ENCODE measurements around the gene GAREM1. TPM values are rescaled to one million over a fixed set of nuclear protein-coding genes. Genes with fewer than 3 reads are reported as not detected.

Gene GAREM1
- total and polyA plus RNA-seq, 4 donors, result 3.0 to 13.7 (median 8.5) TPM

DNA sequence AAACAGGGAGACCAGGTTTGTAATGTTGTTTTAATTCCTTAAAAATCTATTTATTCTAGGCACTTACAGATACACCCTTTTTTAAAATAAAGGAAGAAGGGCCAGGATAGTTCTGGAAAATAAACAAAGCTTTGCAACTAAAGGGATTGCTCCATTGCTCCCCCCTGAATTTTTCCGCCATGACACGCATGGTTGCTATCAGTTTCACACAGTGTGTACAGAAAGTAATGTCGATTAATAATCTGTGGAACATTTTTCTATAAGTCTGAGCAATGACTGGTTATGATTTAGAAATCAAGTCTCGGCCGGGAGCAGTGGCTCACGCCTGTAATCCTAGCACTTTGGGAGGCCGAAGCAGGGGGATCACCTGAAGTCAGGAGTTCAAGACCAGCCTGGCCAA is 90.8 kb downstream of the GAREM1 start:
- TF ChIP-seq, protein P1, sequence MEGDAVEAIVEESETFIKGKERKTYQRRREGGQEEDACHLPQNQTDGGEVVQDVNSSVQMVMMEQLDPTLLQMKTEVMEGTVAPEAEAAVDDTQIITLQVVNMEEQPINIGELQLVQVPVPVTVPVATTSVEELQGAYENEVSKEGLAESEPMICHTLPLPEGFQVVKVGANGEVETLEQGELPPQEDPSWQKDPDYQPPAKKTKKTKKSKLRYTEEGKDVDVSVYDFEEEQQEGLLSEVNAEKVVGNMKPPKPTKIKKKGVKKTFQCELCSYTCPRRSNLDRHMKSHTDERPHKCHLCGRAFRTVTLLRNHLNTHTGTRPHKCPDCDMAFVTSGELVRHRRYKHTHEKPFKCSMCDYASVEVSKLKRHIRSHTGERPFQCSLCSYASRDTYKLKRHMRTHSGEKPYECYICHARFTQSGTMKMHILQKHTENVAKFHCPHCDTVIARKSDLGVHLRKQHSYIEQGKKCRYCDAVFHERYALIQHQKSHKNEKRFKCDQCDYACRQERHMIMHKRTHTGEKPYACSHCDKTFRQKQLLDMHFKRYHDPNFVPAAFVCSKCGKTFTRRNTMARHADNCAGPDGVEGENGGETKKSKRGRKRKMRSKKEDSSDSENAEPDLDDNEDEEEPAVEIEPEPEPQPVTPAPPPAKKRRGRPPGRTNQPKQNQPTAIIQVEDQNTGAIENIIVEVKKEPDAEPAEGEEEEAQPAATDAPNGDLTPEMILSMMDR (IDR thresholded peaks at IDR 0.05; ENCODE audit: control extremely low read depth, extremely low read depth), result no peak
- Histone ChIP-seq H3K9me3 (ENCODE audit: control insufficient read depth in 4 of 4, insufficient read depth in 3 of 4, low read length in 3 of 4) (no peaks in the 10 kb centered on the region), H3K27ac (ENCODE audit: low read depth in 1 of 2, low read length in 1 of 2) (peak overlapping the region in 1 of 2 donors; percentile 27), H3K9ac (ENCODE audit: insufficient read depth in 1 of 2, low read length in 2 of 2) (no peak overlapping the region), H3K4me1 (ENCODE audit: control insufficient read depth in 5 of 5, insufficient read depth in 5 of 5, low read length in 5 of 5) (peaks cover 0 to 16% (median 0%) of the 10 kb centered on the region in 5 donors), H3K4me3 (no peak overlapping the region), H3K36me3 (ENCODE audit: control insufficient read depth in 4 of 4, insufficient read depth in 4 of 4, low read length in 4 of 4) (no peaks in the 10 kb centered on the region), H3K27me3 (ENCODE audit: control insufficient read depth in 3 of 3, insufficient read depth in 3 of 3, low read length in 2 of 3) (no peaks in the 10 kb centered on the region)
- 93 to 97% methylated on average over 7 of the region's 7 CpGs for whole genome bisulfite sequencing, 2 donors
- DNase-seq, result no peak
- no peak for ATAC-seq (ENCODE audit: insufficient read depth, low FRiP score)

DNA sequence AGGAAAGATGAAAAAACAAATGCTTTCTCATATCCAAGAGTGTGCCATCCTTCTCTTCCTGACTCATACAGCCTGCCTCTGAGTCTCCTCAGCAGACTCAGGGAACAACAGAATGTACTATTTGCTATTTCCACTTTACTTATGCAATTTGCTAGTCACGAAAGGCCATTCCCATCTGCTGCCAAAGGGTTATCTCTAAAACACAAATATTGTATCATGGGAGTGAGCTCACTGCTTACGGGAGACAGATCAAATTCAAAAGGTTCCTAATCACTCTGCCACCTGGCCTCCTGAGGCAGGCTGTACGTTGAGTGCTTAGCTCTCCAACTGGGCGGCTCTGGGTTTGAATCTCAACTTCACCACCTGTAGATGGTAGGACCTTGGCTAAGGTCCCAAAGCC is 92.0 kb downstream of the GAREM1 start:
- no peak for DNase-seq
- ATAC-seq (ENCODE audit: insufficient read depth, low FRiP score), result no peak
- Histone ChIP-seq H3K9ac (ENCODE audit: insufficient read depth in 1 of 2, low read length in 2 of 2) (no peak overlapping the region), H3K27me3 (ENCODE audit: control insufficient read depth in 3 of 3, insufficient read depth in 3 of 3, low read length in 2 of 3) (no peaks in the 10 kb centered on the region), H3K36me3 (ENCODE audit: control insufficient read depth in 4 of 4, insufficient read depth in 4 of 4, low read length in 4 of 4) (no peaks in the 10 kb centered on the region), H3K9me3 (ENCODE audit: control insufficient read depth in 4 of 4, insufficient read depth in 3 of 4, low read length in 3 of 4) (no peaks in the 10 kb centered on the region), H3K27ac (ENCODE audit: low read depth in 1 of 2, low read length in 1 of 2) (peak overlapping the region in 1 of 2 donors; percentile 90), H3K4me1 (ENCODE audit: control insufficient read depth in 5 of 5, insufficient read depth in 5 of 5, low read length in 5 of 5) (peaks cover 0 to 23% (median 0%) of the 10 kb centered on the region in 5 donors), H3K4me3 (no peak overlapping the region)
- 63 to 76% methylated on average over 4 of the region's 4 CpGs for WGBS, 2 donors
- TF ChIP-seq, protein P1 (IDR thresholded peaks at IDR 0.05; ENCODE audit: control extremely low read depth, extremely low read depth), result no peak

DNA sequence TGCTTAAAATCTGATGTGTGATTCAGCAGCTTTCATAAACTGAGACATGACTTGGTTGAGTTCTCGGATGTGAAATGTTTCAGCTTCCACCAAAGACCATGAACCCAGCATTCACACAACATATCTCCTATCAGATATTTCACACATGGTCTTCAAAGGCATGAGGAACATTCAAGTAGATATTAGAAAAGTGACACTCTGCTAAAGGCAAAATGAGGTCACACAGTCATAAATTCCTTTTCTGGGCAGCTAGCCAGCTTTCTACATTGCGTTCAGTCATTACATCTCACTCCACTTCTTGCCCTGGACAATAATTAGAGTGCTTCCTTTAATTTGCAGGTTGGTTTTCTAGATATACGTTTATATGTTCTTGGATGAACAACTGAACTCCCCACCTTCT is 96.7 kb downstream of the GAREM1 start:
- no peaks in the 10 kb centered on the region for H3K9me3 ChIP-seq (ENCODE audit: control insufficient read depth in 4 of 4, insufficient read depth in 3 of 4, low read length in 3 of 4)
- ATAC-seq (ENCODE audit: insufficient read depth, low FRiP score) (no peak), DNase-seq (peak; percentile 25 to 66 (median 31))
- peaks cover 0 to 18% (median 0%) of the 10 kb centered on the region in 5 donors for H3K4me1 ChIP-seq (ENCODE audit: control insufficient read depth in 5 of 5, insufficient read depth in 5 of 5, low read length in 5 of 5)
- TF ChIP-seq, protein P1 (IDR thresholded peaks at IDR 0.05; ENCODE audit: control extremely low read depth, extremely low read depth), result no peak
- 33% methylated on average over 3 of the region's 3 CpGs for WGBS, 2 donors
- H3K4me3 ChIP-seq, result no peak overlapping the region
- no peaks in the 10 kb centered on the region for H3K36me3 ChIP-seq (ENCODE audit: control insufficient read depth in 4 of 4, insufficient read depth in 4 of 4, low read length in 4 of 4)
- no peaks in the 10 kb centered on the region for H3K27me3 ChIP-seq (ENCODE audit: control insufficient read depth in 3 of 3, insufficient read depth in 3 of 3, low read length in 2 of 3)
- H3K27ac ChIP-seq (ENCODE audit: low read depth in 1 of 2, low read length in 1 of 2), result peak overlapping the region in 1 of 2 donors; percentile 90
- no peak overlapping the region for H3K9ac ChIP-seq (ENCODE audit: insufficient read depth in 1 of 2, low read length in 2 of 2)

DNA sequence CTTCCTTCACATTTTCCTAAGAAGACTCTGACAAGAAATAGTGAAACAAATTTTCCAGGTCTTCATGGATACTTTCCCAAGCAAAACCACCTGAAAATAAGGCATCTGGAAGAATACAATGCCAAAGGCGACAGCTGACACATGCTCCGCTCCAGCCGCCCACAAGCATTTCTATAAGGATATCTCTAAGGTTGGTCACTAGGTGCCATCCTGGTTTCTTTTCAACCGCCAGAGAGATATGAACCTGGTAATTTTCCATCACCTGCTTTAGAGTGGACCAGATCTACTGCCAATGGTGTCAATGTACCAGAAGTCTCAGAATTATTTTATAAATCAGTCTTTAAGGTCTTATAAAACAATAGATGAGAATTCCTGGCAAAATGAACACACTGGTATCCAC is 97.2 kb downstream of the GAREM1 start:
- no peaks in the 10 kb centered on the region for H3K9me3 ChIP-seq (ENCODE audit: control insufficient read depth in 4 of 4, insufficient read depth in 3 of 4, low read length in 3 of 4)
- ATAC-seq (ENCODE audit: insufficient read depth, low FRiP score) (no peak), DNase-seq (no peak)
- TF ChIP-seq, protein P1 (IDR thresholded peaks at IDR 0.05; ENCODE audit: control extremely low read depth, extremely low read depth), result no peak
- no peak overlapping the region for H3K4me3 ChIP-seq
- peak overlapping the region in 1 of 2 donors; percentile 90 for H3K27ac ChIP-seq (ENCODE audit: low read depth in 1 of 2, low read length in 1 of 2)
- 97% methylated on average over 4 of the region's 4 CpGs for WGBS, 2 donors
- no peak overlapping the region for H3K9ac ChIP-seq (ENCODE audit: insufficient read depth in 1 of 2, low read length in 2 of 2)
- peaks cover 0 to 20% (median 0%) of the 10 kb centered on the region in 5 donors for H3K4me1 ChIP-seq (ENCODE audit: control insufficient read depth in 5 of 5, insufficient read depth in 5 of 5, low read length in 5 of 5)
- no peaks in the 10 kb centered on the region for H3K36me3 ChIP-seq (ENCODE audit: control insufficient read depth in 4 of 4, insufficient read depth in 4 of 4, low read length in 4 of 4)
- no peaks in the 10 kb centered on the region for H3K27me3 ChIP-seq (ENCODE audit: control insufficient read depth in 3 of 3, insufficient read depth in 3 of 3, low read length in 2 of 3)

All from lung (tissue), 12 donors.